Left lung (tissue), 10 donors: ENCODE data around the gene YPEL3. TPM values are rescaled to one million over a fixed set of nuclear protein-coding genes. Genes with fewer than 3 reads are reported as not detected.

ENCODE experiments used
- ATAC-seq: fragments of 200-7000 bp; cut with Tn5 transposase; one replicate; pipeline ENCODE4 v1.9.1; 2020; ENCODE audit warnings: moderate library complexity
- DNase-seq, 4 donors: peaks; one replicate each; pipeline ENCODE4 v3.0.0-alpha.2; 2013 to 2020
- H3K27ac ChIP-seq, 2 donors: fragments of 200-600 bp; sonication (generic) in 1 of 2; one replicate each; pipeline versions ENCODE4 v1.5.0 to v1.8.0; 2020 to 2021
- H3K27me3 ChIP-seq, 2 donors: fragments of 200-600 bp; sonication (generic) in 1 of 2; one replicate each; pipeline versions ENCODE4 v1.5.0 to v1.8.0; 2020 to 2021
- H3K36me3 ChIP-seq, 2 donors: fragments of 200-600 bp; sonication (generic) in 1 of 2; one replicate each; pipeline versions ENCODE4 v1.5.0 to v1.8.0; 2020 to 2021
- H3K4me1 ChIP-seq, 2 donors: fragments of 200-600 bp; one replicate each; pipeline ENCODE4 v1.8.0; 2021
- H3K4me3 ChIP-seq, 2 donors: fragments of 200-600 bp; sonication (generic) in 1 of 2; one replicate each; pipeline versions ENCODE4 v1.5.0 to v1.8.0; 2020 to 2021; ENCODE audit warnings: mild to moderate bottlenecking in 1 of 2
- H3K9me3 ChIP-seq, 2 donors: fragments of 200-600 bp; sonication (generic) in 1 of 2; one replicate each; pipeline versions ENCODE4 v1.5.0 to v1.8.0; 2020 to 2021
- intact Hi-C, 2 donors: fragments of 100-400 bp; cut with DNase I; formaldehyde crosslinking; loops; one replicate each; pipeline versions ENCODE4 v1.11.2 to v1.14.2; 2022
- polyA plus RNA-seq, 6 donors: library from polyadenylated mRNA; unstranded; fragments of 120-200 nt; gene quantifications; one replicate each; pipeline ENCODE4 v1.2.1, GENCODE V29; 2013; ENCODE audit not compliant: insufficient read length in 6 of 6
- total RNA-seq, 2 donors: library from RNA; stranded (reverse); fragmentation: NEBNext Ultra II Directional; extraction: Animal tissue kit (Norgen Biotek cat#: 25700); gene quantifications; one replicate each; pipeline ENCODE4 v1.2.1, GENCODE V29; 2021
- TF ChIP-seq, protein P1 (sequence below), 2 donors: fragments of 200-600 bp; sonication (generic) in 1 of 2; IDR thresholded peaks; one replicate each; pipeline versions ENCODE4 v1.5.0 to v1.8.0; 2021; ENCODE audit warnings: antibody characterized with exemption in 2 of 2
- donor health status: DM: no; HTN: yes; CAD: no.
- donor health status: DM: no; HTN: no; CAD: no.

YPEL3 gene
- total and polyA plus RNA-seq, 8 donors, result 48.8 to 79.5 (median 55.9) TPM

DNA sequence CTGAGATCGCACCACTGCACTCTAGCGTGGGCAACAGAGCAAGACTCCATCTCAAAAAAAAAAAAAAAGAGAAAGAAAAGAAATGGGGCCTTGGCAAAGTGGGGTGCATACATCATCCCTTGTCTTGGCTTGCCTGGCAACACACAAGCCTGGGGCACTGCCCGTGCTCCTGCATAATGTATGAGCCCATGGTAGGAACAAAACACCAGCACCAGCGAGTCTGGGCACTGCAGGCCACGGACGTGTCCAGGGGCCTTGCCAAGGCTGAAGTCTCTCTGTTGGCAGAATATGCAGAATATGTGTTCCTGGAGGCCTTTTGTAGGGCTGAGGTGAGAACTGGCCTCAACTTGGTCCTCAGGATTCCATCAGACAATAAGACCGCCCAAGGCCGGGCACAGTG lies 46.1 kb downstream of the YPEL3 start:
- H3K27me3 ChIP-seq, result peaks cover 0 to 7% of the 10 kb centered on the region in 2 donors
- intact Hi-C loops, result no loop called here
- ATAC-seq (no peak), DNase-seq (no peak)
- TF ChIP-seq, protein P1, sequence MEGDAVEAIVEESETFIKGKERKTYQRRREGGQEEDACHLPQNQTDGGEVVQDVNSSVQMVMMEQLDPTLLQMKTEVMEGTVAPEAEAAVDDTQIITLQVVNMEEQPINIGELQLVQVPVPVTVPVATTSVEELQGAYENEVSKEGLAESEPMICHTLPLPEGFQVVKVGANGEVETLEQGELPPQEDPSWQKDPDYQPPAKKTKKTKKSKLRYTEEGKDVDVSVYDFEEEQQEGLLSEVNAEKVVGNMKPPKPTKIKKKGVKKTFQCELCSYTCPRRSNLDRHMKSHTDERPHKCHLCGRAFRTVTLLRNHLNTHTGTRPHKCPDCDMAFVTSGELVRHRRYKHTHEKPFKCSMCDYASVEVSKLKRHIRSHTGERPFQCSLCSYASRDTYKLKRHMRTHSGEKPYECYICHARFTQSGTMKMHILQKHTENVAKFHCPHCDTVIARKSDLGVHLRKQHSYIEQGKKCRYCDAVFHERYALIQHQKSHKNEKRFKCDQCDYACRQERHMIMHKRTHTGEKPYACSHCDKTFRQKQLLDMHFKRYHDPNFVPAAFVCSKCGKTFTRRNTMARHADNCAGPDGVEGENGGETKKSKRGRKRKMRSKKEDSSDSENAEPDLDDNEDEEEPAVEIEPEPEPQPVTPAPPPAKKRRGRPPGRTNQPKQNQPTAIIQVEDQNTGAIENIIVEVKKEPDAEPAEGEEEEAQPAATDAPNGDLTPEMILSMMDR (IDR thresholded peaks at IDR 0.05), result no peak
- no peaks in the 10 kb centered on the region for H3K9me3 ChIP-seq
- peaks cover 11 to 26% of the 10 kb centered on the region in 2 donors for H3K4me1 ChIP-seq
- no peaks in the 10 kb centered on the region for H3K36me3 ChIP-seq
- no peak overlapping the region for H3K4me3 ChIP-seq
- no peak overlapping the region for H3K27ac ChIP-seq

- H3K9me3 ChIP-seq, result no peaks in the 10 kb centered on the region
- H3K36me3 ChIP-seq, result no peaks in the 10 kb centered on the region
- no peak overlapping the region for H3K4me3 ChIP-seq
- no peak for DNase-seq
- H3K4me1 ChIP-seq, result no peaks in the 10 kb centered on the region
- intact Hi-C loops, result no loop called here
- peaks cover 0 to 14% of the 10 kb centered on the region in 2 donors for H3K27me3 ChIP-seq
- H3K27ac ChIP-seq, result no peak overlapping the region
- TF ChIP-seq, protein P1 (IDR thresholded peaks at IDR 0.05), result no peak
- no peak for ATAC-seq
Measured at GRCh38 chr16:30046588-30046987, 49.4 kb downstream of the YPEL3 start.

DNA sequence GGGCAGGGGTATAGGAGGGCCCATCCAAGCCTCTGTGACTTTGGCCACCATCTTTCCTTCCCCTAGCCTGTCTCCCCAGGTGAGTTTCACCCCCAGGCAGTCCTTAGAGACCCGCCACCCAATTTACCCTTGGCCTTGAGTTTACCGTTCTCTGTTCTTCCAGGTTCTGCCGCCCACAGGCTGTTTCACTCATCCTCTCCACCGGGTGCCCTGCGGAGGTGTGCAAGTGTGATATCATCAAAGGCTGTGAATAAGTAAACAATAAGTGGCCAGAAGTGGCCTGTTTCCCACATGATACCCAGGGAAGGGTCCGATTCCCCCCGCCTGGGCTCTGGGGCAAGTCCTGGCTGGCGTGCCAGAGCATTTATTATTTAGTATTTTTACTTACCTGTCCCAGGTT lies 49.8 kb downstream of the YPEL3 start:
- no peak overlapping the region for H3K27ac ChIP-seq
- no peak for DNase-seq
- H3K36me3 ChIP-seq, result no peaks in the 10 kb centered on the region

More for the DNA sequence above, 49.8 kb downstream of the YPEL3 start:
- intact Hi-C loops, result no loop called here
- peaks cover 0 to 14% of the 10 kb centered on the region in 2 donors for H3K27me3 ChIP-seq
- H3K4me1 ChIP-seq, result no peaks in the 10 kb centered on the region
- H3K9me3 ChIP-seq, result no peaks in the 10 kb centered on the region
- TF ChIP-seq, protein P1 (IDR thresholded peaks at IDR 0.05), result no peak
- no peak overlapping the region for H3K4me3 ChIP-seq
- ATAC-seq, result no peak

Other genes starting within 250 kb of the YPEL3 start
- gene CDIPT, start 233.0 kb downstream of the YPEL3 start, total RNA-seq, result 10 to 100 TPM; 69.5 to 84.8 TPM
- 10 to 100 TPM; 72.5 to 80.5 (median 78.3) TPM for gene CDIPT, start 233.0 kb downstream of the YPEL3 start, polyA plus RNA-seq
- 10 to 100 TPM in 1 of 2 donors, 1 to 10 TPM in 1; 7.7 to 30.2 TPM for gene SEZ6L2, start 196.7 kb downstream of the YPEL3 start, total RNA-seq
- gene SEZ6L2, start 196.7 kb downstream of the YPEL3 start, polyA plus RNA-seq, result 1 to 10 TPM; 4.9 to 6.3 (median 5.7) TPM
- gene ASPHD1, start 195.7 kb downstream of the YPEL3 start, total RNA-seq, result 10 to 100 TPM in 1 of 2 donors, 1 to 10 TPM in 1; 3.6 to 15.6 TPM
- gene ASPHD1, start 195.7 kb downstream of the YPEL3 start, polyA plus RNA-seq, result under 1 TPM; 0.42 to 0.66 (median 0.61) TPM
- gene KCTD13, start 170.0 kb downstream of the YPEL3 start, total RNA-seq, result 10 to 100 TPM; 14.8 to 20.9 TPM
- 10 to 100 TPM; 18.3 to 24.2 (median 21.3) TPM for gene KCTD13, start 170.0 kb downstream of the YPEL3 start, polyA plus RNA-seq
- gene TMEM219, start 134.1 kb downstream of the YPEL3 start, total RNA-seq, result 100 to 1,000 TPM; 122 to 154 TPM
- 100 to 1,000 TPM; 103 to 128 (median 114) TPM for gene TMEM219, start 134.1 kb downstream of the YPEL3 start, polyA plus RNA-seq
- 10 to 100 TPM; 61.4 to 64.5 TPM for gene TAOK2, start 122.3 kb downstream of the YPEL3 start, total RNA-seq
- 10 to 100 TPM; 47.5 to 71.4 (median 55.0) TPM for gene TAOK2, start 122.3 kb downstream of the YPEL3 start, polyA plus RNA-seq
- gene HIRIP3, start 100.6 kb downstream of the YPEL3 start, total RNA-seq, result 10 to 100 TPM; 14.4 to 17.4 TPM
- gene HIRIP3, start 100.6 kb downstream of the YPEL3 start, polyA plus RNA-seq, result 10 to 100 TPM; 17.8 to 20.7 (median 18.3) TPM
- gene INO80E, start 100.0 kb downstream of the YPEL3 start, total RNA-seq, result 10 to 100 TPM; 55.5 to 59.6 TPM
- gene INO80E, start 100.0 kb downstream of the YPEL3 start, polyA plus RNA-seq, result 10 to 100 TPM; 42.1 to 59.3 (median 47.5) TPM
- 1 to 10 TPM; 2.5 to 2.7 TPM for gene DOC2A, start 85.2 kb downstream of the YPEL3 start, total RNA-seq
- gene DOC2A, start 85.2 kb downstream of the YPEL3 start, polyA plus RNA-seq, result 1 to 10 TPM in 5 of 6 donors, under 1 TPM in 1; 0.77 to 5.1 (median 3.2) TPM
- gene C16orf92, start 73.0 kb downstream of the YPEL3 start, total RNA-seq, result not detected
- gene C16orf92, start 73.0 kb downstream of the YPEL3 start, polyA plus RNA-seq, result not detected
- gene TLCD3B, start 64.9 kb downstream of the YPEL3 start, total RNA-seq, result under 1 TPM in 1 of 2 donors, not detected in 1; 0.29 TPM
- 1 to 10 TPM in 3 of 6 donors, under 1 TPM in 3; 0.28 to 1.4 (median 0.96) TPM for gene TLCD3B, start 64.9 kb downstream of the YPEL3 start, polyA plus RNA-seq
- 1,000 to 10,000 TPM in 1 of 2 donors, 100 to 1,000 TPM in 1; 710 to 1,105 TPM for gene ALDOA, start 30.5 kb downstream of the YPEL3 start, total RNA-seq
- 100 to 1,000 TPM; 299 to 424 (median 350) TPM for gene ALDOA, start 30.5 kb downstream of the YPEL3 start, polyA plus RNA-seq
- 10 to 100 TPM; 82.5 to 89.8 TPM for gene PPP4C, start 20.2 kb downstream of the YPEL3 start, total RNA-seq
- 10 to 100 TPM; 62.0 to 80.8 (median 74.1) TPM for gene PPP4C, start 20.2 kb downstream of the YPEL3 start, polyA plus RNA-seq
- 1 to 10 TPM; 1.6 TPM for gene TBX6, start 4.3 kb downstream of the YPEL3 start, total RNA-seq
- 1 to 10 TPM in 5 of 6 donors, under 1 TPM in 1; 0.79 to 1.9 (median 1.8) TPM for gene TBX6, start 4.3 kb downstream of the YPEL3 start, polyA plus RNA-seq
- 1 to 10 TPM; 5.6 to 9.0 TPM for gene GDPD3, start 17.3 kb upstream of the YPEL3 start, total RNA-seq
- 10 to 100 TPM; 11.8 to 20.3 (median 18.2) TPM for gene GDPD3, start 17.3 kb upstream of the YPEL3 start, polyA plus RNA-seq
- 10 to 100 TPM; 70.1 to 95.1 TPM for gene MAPK3, start 27.0 kb upstream of the YPEL3 start, total RNA-seq
- gene MAPK3, start 27.0 kb upstream of the YPEL3 start, polyA plus RNA-seq, result 100 to 1,000 TPM in 5 of 6 donors, 10 to 100 TPM in 1; 99.0 to 114 (median 106) TPM
- gene CORO1A, start 87.4 kb upstream of the YPEL3 start, total RNA-seq, result 100 to 1,000 TPM in 1 of 2 donors, 10 to 100 TPM in 1; 29.3 to 172 TPM
- 10 to 100 TPM; 16.0 to 24.4 (median 17.9) TPM for gene CORO1A, start 87.4 kb upstream of the YPEL3 start, polyA plus RNA-seq
- gene BOLA2B, start 97.5 kb upstream of the YPEL3 start, total RNA-seq, result 100 to 1,000 TPM in 1 of 2 donors, 10 to 100 TPM in 1; 59.3 to 101 TPM
- gene BOLA2B, start 97.5 kb upstream of the YPEL3 start, polyA plus RNA-seq, result 10 to 100 TPM; 12.0 to 30.4 (median 22.3) TPM
- 10 to 100 TPM; 21.5 to 25.5 TPM for gene SLX1A, start 97.7 kb upstream of the YPEL3 start, total RNA-seq
- 10 to 100 TPM; 20.6 to 31.0 (median 23.1) TPM for gene SLX1A, start 97.7 kb upstream of the YPEL3 start, polyA plus RNA-seq
- 10 to 100 TPM; 19.7 to 29.3 TPM for gene SULT1A3, start 103.0 kb upstream of the YPEL3 start, total RNA-seq
- gene SULT1A3, start 103.0 kb upstream of the YPEL3 start, polyA plus RNA-seq, result 10 to 100 TPM in 4 of 6 donors, 1 to 10 TPM in 2; 6.4 to 13.7 (median 11.4) TPM
- gene NPIPB13, start 152.3 kb upstream of the YPEL3 start, total RNA-seq, result 10 to 100 TPM; 13.6 to 27.0 TPM
- 10 to 100 TPM; 11.0 to 32.6 (median 28.8) TPM for gene NPIPB13, start 152.3 kb upstream of the YPEL3 start, polyA plus RNA-seq